ENCODE measurements around the gene SMNDC1.
A peak's percentile ranks its signal among the peaks of the same experiment; 100 is the strongest.

The SMNDC1 gene

DNA sequence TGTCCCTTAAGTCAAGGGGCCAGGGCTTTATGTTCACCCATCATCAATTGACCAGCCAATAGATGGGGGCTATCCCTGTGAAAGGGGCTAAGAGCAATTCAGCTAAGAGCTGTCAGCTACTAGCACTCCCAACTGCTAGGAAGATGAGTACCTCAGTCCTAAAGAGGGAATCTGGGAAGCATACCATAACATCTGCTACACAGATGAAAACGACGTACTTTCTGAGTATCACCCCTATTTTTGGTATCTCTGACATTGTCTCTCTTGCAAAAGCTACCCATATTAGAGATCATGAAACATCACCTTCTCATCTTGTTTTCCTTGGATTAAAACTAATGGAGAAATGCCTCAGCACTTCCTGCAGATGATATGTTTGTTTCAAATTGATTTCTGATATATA is 7.5 kb upstream of the SMNDC1 start:
- Histone ChIP-seq H3K4me2 (ENCODE audit: insufficient read depth, low read length) (no peak overlapping the region), H3K79me2 (ENCODE audit: insufficient read depth, low read length) (no peaks in the 10 kb centered on the region), H3K27me3 (ENCODE audit: insufficient read depth, low read length, poor library complexity) (peaks cover 4% of the 10 kb centered on the region), H4K20me1 (ENCODE audit: insufficient read depth, low read length) (no peaks in the 10 kb centered on the region), H3K9ac (ENCODE audit: low read depth, low read length) (no peak overlapping the region), H3K27ac (ENCODE audit: low read length) (no peak overlapping the region), H3K4me1 (ENCODE audit: insufficient read depth, low read length) (no peaks in the 10 kb centered on the region), H3K4me3 (ENCODE audit: low read depth in 1 of 2, low read length in 2 of 2) (no peak overlapping the region), H2AFZ (ENCODE audit: low read depth, low read length) (no peak overlapping the region), H3K9me3 (ENCODE audit: insufficient read depth, low read length, severe bottlenecking) (no peaks in the 10 kb centered on the region), H3K36me3 (ENCODE audit: insufficient read depth, low read length) (no peaks in the 10 kb centered on the region)
- ATAC-seq (ENCODE audit: insufficient read depth, low read depth) (no peak), DNase-seq (no peak)
- TF ChIP-seq, protein P1, sequence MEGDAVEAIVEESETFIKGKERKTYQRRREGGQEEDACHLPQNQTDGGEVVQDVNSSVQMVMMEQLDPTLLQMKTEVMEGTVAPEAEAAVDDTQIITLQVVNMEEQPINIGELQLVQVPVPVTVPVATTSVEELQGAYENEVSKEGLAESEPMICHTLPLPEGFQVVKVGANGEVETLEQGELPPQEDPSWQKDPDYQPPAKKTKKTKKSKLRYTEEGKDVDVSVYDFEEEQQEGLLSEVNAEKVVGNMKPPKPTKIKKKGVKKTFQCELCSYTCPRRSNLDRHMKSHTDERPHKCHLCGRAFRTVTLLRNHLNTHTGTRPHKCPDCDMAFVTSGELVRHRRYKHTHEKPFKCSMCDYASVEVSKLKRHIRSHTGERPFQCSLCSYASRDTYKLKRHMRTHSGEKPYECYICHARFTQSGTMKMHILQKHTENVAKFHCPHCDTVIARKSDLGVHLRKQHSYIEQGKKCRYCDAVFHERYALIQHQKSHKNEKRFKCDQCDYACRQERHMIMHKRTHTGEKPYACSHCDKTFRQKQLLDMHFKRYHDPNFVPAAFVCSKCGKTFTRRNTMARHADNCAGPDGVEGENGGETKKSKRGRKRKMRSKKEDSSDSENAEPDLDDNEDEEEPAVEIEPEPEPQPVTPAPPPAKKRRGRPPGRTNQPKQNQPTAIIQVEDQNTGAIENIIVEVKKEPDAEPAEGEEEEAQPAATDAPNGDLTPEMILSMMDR (IDR thresholded peaks at IDR 0.05; ENCODE audit: borderline replicate concordance, extremely low read depth, low read length, poor library complexity, severe bottlenecking): no peak
- no peak for TF ChIP-seq EZH2 (IDR thresholded peaks at IDR 0.05; ENCODE audit: borderline replicate concordance, low read depth, low read length, severe bottlenecking)

DNA sequence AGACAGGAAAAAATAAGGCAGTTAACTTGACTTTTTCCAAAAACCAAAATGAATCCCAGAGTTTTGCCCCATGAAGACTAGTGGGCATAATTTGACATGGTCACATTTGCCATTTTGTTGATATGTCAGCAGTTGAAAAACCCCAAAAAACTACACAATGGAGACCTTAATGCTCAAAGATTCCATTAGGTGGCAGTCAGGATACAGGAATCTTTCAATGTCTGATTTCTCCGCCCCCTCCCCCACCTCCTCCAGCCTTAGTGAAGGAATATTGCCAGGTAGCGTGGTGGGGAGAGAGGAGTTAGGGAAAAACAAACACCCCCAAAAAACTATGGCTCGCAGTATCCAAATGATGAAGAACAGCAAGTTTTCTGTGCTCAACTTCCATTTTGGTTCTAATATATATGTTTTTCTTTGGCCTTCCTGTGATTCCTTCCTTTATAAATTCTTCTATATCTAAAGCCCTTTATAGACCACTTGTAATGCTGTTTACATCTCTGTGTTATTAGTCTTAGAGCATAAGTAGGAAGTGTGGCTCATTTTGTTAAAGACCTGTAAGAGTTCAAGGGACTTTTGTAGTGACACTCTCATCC is 6.7 kb upstream of the SMNDC1 start:
- peak; percentile 40 for DNase-seq
- Histone ChIP-seq H4K20me1 (ENCODE audit: insufficient read depth, low read length) (no peaks in the 10 kb centered on the region), H3K4me1 (ENCODE audit: insufficient read depth, low read length) (no peaks in the 10 kb centered on the region), H3K27ac (ENCODE audit: low read length) (no peak overlapping the region), H2AFZ (ENCODE audit: low read depth, low read length) (no peak overlapping the region), H3K9me3 (ENCODE audit: insufficient read depth, low read length, severe bottlenecking) (no peaks in the 10 kb centered on the region), H3K79me2 (ENCODE audit: insufficient read depth, low read length) (no peaks in the 10 kb centered on the region), H3K36me3 (ENCODE audit: insufficient read depth, low read length) (no peaks in the 10 kb centered on the region), H3K9ac (ENCODE audit: low read depth, low read length) (no peak overlapping the region), H3K4me2 (ENCODE audit: insufficient read depth, low read length) (no peak overlapping the region), H3K27me3 (ENCODE audit: insufficient read depth, low read length, poor library complexity) (peaks cover 4% of the 10 kb centered on the region), H3K4me3 (ENCODE audit: low read depth in 1 of 2, low read length in 2 of 2) (no peak overlapping the region)
- peak; percentile 74 for ATAC-seq (ENCODE audit: insufficient read depth, low read depth)
- TF ChIP-seq, protein P1 (IDR thresholded peaks at IDR 0.05; ENCODE audit: borderline replicate concordance, extremely low read depth, low read length, poor library complexity, severe bottlenecking): peak; percentile 73
- no peak for TF ChIP-seq EZH2 (IDR thresholded peaks at IDR 0.05; ENCODE audit: borderline replicate concordance, low read depth, low read length, severe bottlenecking)

DNA sequence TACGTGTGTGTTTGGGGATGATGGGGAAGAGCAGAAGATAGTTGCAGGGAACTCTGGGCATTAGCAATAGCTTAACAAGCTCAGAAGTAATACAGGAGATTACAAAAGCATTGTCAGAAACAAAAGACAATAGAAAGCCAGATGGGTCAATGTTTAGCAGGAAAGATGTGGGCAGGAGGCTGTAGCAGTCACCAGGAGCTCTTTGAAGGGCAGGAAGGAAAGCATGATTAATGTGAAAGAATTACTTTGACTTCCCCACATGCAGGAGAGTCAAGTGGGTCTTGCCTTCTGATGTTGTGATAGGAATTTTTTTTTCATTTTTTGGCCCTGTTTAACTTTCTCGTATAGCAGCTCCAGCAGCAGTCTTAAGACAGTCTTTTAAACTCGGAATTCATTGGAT is 6.0 kb upstream of the SMNDC1 start:
- H3K4me2 ChIP-seq (ENCODE audit: insufficient read depth, low read length): no peak overlapping the region

More for the DNA sequence above, 6.0 kb upstream of the SMNDC1 start:
- Histone ChIP-seq H3K9ac (ENCODE audit: low read depth, low read length) (no peak overlapping the region), H3K36me3 (ENCODE audit: insufficient read depth, low read length) (no peaks in the 10 kb centered on the region), H3K4me3 (ENCODE audit: low read depth in 1 of 2, low read length in 2 of 2) (no peak overlapping the region), H3K4me1 (ENCODE audit: insufficient read depth, low read length) (peaks cover 7% of the 10 kb centered on the region), H3K9me3 (ENCODE audit: insufficient read depth, low read length, severe bottlenecking) (no peaks in the 10 kb centered on the region), H3K79me2 (ENCODE audit: insufficient read depth, low read length) (no peaks in the 10 kb centered on the region), H2AFZ (ENCODE audit: low read depth, low read length) (no peak overlapping the region), H3K27me3 (ENCODE audit: insufficient read depth, low read length, poor library complexity) (no peaks in the 10 kb centered on the region), H4K20me1 (ENCODE audit: insufficient read depth, low read length) (no peaks in the 10 kb centered on the region), H3K27ac (ENCODE audit: low read length) (no peak overlapping the region)
- DNase-seq: no peak
- TF ChIP-seq EZH2 (IDR thresholded peaks at IDR 0.05; ENCODE audit: borderline replicate concordance, low read depth, low read length, severe bottlenecking): no peak
- TF ChIP-seq, protein P1 (IDR thresholded peaks at IDR 0.05; ENCODE audit: borderline replicate concordance, extremely low read depth, low read length, poor library complexity, severe bottlenecking): no peak
- no peak for ATAC-seq (ENCODE audit: insufficient read depth, low read depth)
